NCI-H2171 (cell line): Measurements from ENCODE around the gene TP73.

ENCODE experiments used
- DNase-seq: peaks from one replicate; lab custom pipeline; 2025; lab: John Stamatoyannopoulos, UW

Gene TP73

GRCh38 chr1:3708791-3709190 lies 56.5 kb downstream of the TP73 start:
- no peak for DNase-seq

GRCh38 chr1:3710251-3710650 lies 57.9 kb downstream of the TP73 start:
- no peak for DNase-seq

GRCh38 chr1:3711381-3711779 lies 59.1 kb downstream of the TP73 start:
- DNase-seq, result no peak

GRCh38 chr1:3711780-3712451 lies 59.6 kb downstream of the TP73 start:
- DNase-seq, result no peak

GRCh38 chr1:3712573-3713535 lies 60.5 kb downstream of the TP73 start:
- DNase-seq, result no peak

- no peak for DNase-seq
These were observed 61.5 kb downstream of the TP73 start for GRCh38 chr1:3713840-3714239.

GRCh38 chr1:3714284-3714741 lies 62.0 kb downstream of the TP73 start:
- DNase-seq, result no peak

GRCh38 chr1:3714814-3715213 lies 62.5 kb downstream of the TP73 start:
- no peak for DNase-seq

GRCh38 chr1:3716351-3716750 lies 64.0 kb downstream of the TP73 start:
- no peak for DNase-seq

- DNase-seq, result peak; percentile 93
These were observed 64.9 kb downstream of the TP73 start for GRCh38 chr1:3717041-3717714.

- peak; percentile 72 for DNase-seq
These were observed 65.6 kb downstream of the TP73 start for GRCh38 chr1:3717715-3718601.

GRCh38 chr1:3718764-3719163 lies 66.4 kb downstream of the TP73 start:
- DNase-seq, result no peak

- no peak for DNase-seq
These were observed 69.7 kb downstream of the TP73 start for GRCh38 chr1:3721955-3722465.

GRCh38 chr1:3722846-3723245 lies 70.5 kb downstream of the TP73 start:
- no peak for DNase-seq

- DNase-seq, result peak; percentile 63
These were observed 72.2 kb downstream of the TP73 start for GRCh38 chr1:3724416-3725030.

- DNase-seq, result no peak
These were observed 73.0 kb downstream of the TP73 start for GRCh38 chr1:3725366-3725765.

- DNase-seq, result no peak
These were observed 74.9 kb downstream of the TP73 start for GRCh38 chr1:3727042-3727824.

GRCh38 chr1:3727825-3728776 lies 75.8 kb downstream of the TP73 start:
- no peak for DNase-seq
